ENCODE measurements around the gene TMEM116.
A peak's percentile ranks its signal among the peaks of the same experiment; 100 is the strongest.

DNA sequence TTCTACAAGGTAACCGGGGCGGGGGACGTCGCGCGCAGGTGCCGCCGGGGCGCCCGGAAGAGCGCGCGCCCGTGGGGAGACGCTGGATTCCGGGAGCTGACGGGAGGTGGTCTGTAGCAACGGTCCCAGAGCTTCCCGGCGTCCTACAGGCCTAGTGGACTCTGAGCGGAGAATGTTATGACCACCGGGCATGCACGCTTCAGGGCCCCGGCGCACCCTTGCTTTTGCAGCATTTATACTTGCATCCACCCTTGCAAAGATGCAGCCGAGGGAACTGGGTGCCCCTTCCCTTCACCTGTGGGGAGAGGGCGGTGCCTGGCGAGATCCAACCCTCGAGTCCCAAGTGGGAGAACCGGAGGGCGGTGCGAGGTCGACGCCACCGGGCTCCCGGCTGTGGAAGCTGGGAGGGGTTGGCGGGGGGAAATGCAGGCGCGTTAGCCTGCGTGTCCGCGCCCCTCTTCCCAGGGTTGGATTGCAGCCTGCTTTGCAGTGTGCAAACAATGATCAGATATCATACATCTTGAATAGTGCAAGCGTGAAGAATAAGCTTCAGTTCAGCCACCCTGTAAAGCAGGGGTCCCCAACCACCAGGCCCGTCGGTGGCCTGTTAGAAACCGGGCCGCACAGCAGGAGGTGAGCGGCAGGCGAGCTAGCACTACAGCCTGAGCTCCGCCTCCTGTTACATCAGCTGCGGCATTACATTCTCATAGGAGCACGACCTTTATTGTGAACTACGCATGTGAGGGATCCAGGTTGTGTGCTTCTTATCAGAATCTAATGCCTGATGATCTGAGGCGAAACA is 837 bp upstream of the TMEM116 start:
- TF ChIP-seq POLR2AphosphoS5 (IDR thresholded peaks at IDR 0.05; ENCODE audit: borderline replicate concordance, low read depth, low read length) (peak; percentile 64), EZH2 (IDR thresholded peaks at IDR 0.05) (no peak)

Data from SK-N-MC (cell line).